Stimulated activated CD8-positive, alpha-beta memory T cell treated with anti-CD3 and anti-CD28 coated beads, Interleukin-15, amount 100 ng/mL, for 4 hours (primary cell): ENCODE data around the gene HTR5A.
A peak's percentile ranks its signal among the peaks of the same experiment; 100 is the strongest.
"Not testable (repeated sequence)": the region's sequence is repeated elsewhere in the genome, so short reads cannot be mapped to it uniquely, and the experiment has no call there.

Experiments used
- DNase-seq, 2 donors: peaks; one replicate each; pipeline ENCODE4 v3.0.0-alpha.2; 2020; ENCODE audit warnings: low read depth in 2 of 2

HTR5A gene

GRCh38 chr7:155069992-155070751 is at the start of gene HTR5A:
TSS of gene HTR5A (plus strand) at chr7:155070324. CDS start at chr7:155070900, 576 bp downstream.
- peak; percentile 23 to 30 for DNase-seq

GRCh38 chr7:155020996-155021395 is 49.1 kb upstream of the HTR5A start:
- no peak for DNase-seq

- DNase-seq: no peak
These were observed 48.4 kb upstream of the HTR5A start for GRCh38 chr7:155021699-155022145.

GRCh38 chr7:155027879-155028278 is 42.2 kb upstream of the HTR5A start:
- no peak for DNase-seq

- no peak for DNase-seq
These were observed 37.1 kb upstream of the HTR5A start for GRCh38 chr7:155032978-155033377.

GRCh38 chr7:155034495-155034894 is 35.6 kb upstream of the HTR5A start:
- not testable (repeated sequence) for DNase-seq

GRCh38 chr7:155038335-155038734 is 31.8 kb upstream of the HTR5A start:
- DNase-seq: no peak

- no peak for DNase-seq
These were observed 26.4 kb upstream of the HTR5A start for GRCh38 chr7:155043756-155044155.

- DNase-seq: no peak
These were observed 22.1 kb upstream of the HTR5A start for GRCh38 chr7:155048006-155048405.

GRCh38 chr7:155051355-155051754 is 18.8 kb upstream of the HTR5A start:
- no peak for DNase-seq

- DNase-seq: no peak
These were observed 17.1 kb upstream of the HTR5A start for GRCh38 chr7:155053002-155053401.

GRCh38 chr7:155054761-155055160 is 15.4 kb upstream of the HTR5A start:
- DNase-seq: no peak

- DNase-seq: no peak
These were observed 13.0 kb upstream of the HTR5A start for GRCh38 chr7:155057076-155057475.

- no peak for DNase-seq
These were observed 11.2 kb upstream of the HTR5A start for GRCh38 chr7:155058896-155059295.

- no peak for DNase-seq
These were observed 10.4 kb upstream of the HTR5A start for GRCh38 chr7:155059703-155060102.

GRCh38 chr7:155062411-155062810 is 7.7 kb upstream of the HTR5A start:
- DNase-seq: no peak

GRCh38 chr7:155064186-155064585 is 5.9 kb upstream of the HTR5A start:
- DNase-seq: no peak

- no peak for DNase-seq
These were observed 3.6 kb upstream of the HTR5A start for GRCh38 chr7:155066417-155066950.

- no peak for DNase-seq
These were observed 1.1 kb downstream of the HTR5A start for GRCh38 chr7:155071121-155071651.

- DNase-seq: no peak
These were observed 1.9 kb downstream of the HTR5A start for GRCh38 chr7:155071916-155072571.

GRCh38 chr7:155073922-155074321 is 3.8 kb downstream of the HTR5A start:
- no peak for DNase-seq

GRCh38 chr7:155084021-155084420 is 13.9 kb downstream of the HTR5A start:
- DNase-seq: no peak

- DNase-seq: no peak
These were observed 14.8 kb downstream of the HTR5A start for GRCh38 chr7:155084969-155085368.
